Measurements from ENCODE around the gene LPCAT2.

The LPCAT2 gene

DNA sequence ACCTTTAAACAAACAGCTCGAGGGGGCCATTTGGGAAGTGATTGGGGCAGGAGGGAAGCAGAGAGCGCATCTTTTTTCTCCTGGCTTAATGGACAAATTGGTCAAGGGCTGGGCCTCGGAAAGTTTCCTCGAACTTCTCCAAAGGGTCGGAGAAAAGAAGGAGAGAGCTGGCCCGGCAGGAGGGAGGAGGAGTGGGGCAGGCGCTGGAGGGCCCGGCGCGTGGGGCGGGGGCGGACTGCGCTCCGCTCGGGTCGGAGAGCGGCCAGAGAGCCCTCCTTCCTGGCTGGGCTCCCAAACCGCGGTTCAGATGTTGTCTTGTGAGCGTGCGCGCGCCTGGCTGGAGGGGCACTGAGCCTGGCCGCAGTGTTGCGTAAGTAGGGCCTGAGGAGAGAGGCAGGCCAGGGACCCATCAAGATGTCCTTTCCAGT lies 28.6 kb upstream of the LPCAT2 start:
- CTCF ChIA-PET: interaction anchor here (1.8 kb wide), 1 partner anchor 15 kb away, joined by 9 read pairs; no protein-coding TSS in a partner anchor
- no peak for DNase-seq (ENCODE audit: extremely low spot score)
- POLR2A ChIA-PET: no interaction called here
- TF ChIP-seq CTCF (IDR thresholded peaks at IDR 0.05; ENCODE audit: control extremely low read depth, extremely low read depth, low read depth, missing control alignments): no peak

GRCh38 chr16:55481023-55481422 lies 27.8 kb upstream of the LPCAT2 start:
- no peak for DNase-seq (ENCODE audit: extremely low spot score)
- ChIA-PET POLR2A (no interaction called here), CTCF (interaction anchor here (1.8 kb wide), 1 partner anchor 16 kb away, joined by 9 read pairs; no protein-coding TSS in a partner anchor)
- TF ChIP-seq CTCF (IDR thresholded peaks at IDR 0.05; ENCODE audit: control extremely low read depth, extremely low read depth, low read depth, missing control alignments): no peak

DNA sequence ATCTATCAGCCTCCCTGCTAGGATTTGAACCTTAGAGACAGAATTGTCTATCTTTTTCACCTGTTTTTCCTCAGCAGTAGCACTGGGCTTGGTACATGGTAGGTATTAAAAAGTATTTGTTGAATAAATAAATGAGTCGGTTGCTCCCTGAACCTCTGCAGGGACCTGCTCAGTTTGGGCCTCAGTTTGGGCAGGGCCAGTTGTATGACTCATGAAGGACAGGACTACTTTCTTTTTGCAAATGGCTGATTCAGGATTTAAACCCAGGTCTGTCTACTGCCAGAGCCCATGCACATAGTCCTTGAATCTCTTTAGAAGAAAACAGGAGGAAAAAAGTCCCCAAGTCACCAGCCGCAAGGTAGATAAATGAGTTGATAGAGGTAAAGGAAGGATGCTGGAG lies 26.8 kb upstream of the LPCAT2 start:
- DNase-seq (ENCODE audit: extremely low spot score): no peak
- ChIA-PET CTCF (no interaction called here), POLR2A (no interaction called here)
- TF ChIP-seq CTCF (IDR thresholded peaks at IDR 0.05; ENCODE audit: control extremely low read depth, extremely low read depth, low read depth, missing control alignments): no peak

- DNase-seq (ENCODE audit: extremely low spot score): no peak
- ChIA-PET POLR2A (no interaction called here), CTCF (interaction anchor here (0.8 to 2.9 kb wide), 2 partner anchors 14 to 22 kb away, joined by 3 to 12 read pairs; no protein-coding TSS in a partner anchor)
- TF ChIP-seq CTCF (IDR thresholded peaks at IDR 0.05; ENCODE audit: control extremely low read depth, extremely low read depth, low read depth, missing control alignments): no peak
Measured at GRCh38 chr16:55487048-55487803, 21.6 kb upstream of the LPCAT2 start.

DNA sequence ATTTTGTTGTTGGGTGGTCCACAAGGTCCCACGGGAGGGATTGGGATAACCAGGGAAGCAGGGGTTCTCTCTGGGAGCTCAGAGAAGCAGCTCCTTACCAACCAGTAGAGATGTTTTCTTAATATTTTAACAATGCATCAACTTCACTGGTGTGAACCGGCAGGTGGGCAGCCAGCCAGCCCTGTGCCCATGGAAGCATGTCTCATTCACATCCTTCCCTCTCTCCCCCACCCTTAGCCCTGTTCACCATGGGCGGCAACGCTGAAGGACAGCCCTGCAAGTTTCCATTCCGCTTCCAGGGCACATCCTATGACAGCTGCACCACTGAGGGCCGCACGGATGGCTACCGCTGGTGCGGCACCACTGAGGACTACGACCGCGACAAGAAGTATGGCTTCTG lies 20.6 kb upstream of the LPCAT2 start:
- ChIA-PET CTCF (interaction anchor here (1.1 to 1.5 kb wide), 3 partner anchors 9 to 221 kb away, joined by 3 to 4 read pairs (median 4); no protein-coding TSS in a partner anchor), POLR2A (no interaction called here)
- no peak for DNase-seq (ENCODE audit: extremely low spot score)
- no peak for TF ChIP-seq CTCF (IDR thresholded peaks at IDR 0.05; ENCODE audit: control extremely low read depth, extremely low read depth, low read depth, missing control alignments)

DNA sequence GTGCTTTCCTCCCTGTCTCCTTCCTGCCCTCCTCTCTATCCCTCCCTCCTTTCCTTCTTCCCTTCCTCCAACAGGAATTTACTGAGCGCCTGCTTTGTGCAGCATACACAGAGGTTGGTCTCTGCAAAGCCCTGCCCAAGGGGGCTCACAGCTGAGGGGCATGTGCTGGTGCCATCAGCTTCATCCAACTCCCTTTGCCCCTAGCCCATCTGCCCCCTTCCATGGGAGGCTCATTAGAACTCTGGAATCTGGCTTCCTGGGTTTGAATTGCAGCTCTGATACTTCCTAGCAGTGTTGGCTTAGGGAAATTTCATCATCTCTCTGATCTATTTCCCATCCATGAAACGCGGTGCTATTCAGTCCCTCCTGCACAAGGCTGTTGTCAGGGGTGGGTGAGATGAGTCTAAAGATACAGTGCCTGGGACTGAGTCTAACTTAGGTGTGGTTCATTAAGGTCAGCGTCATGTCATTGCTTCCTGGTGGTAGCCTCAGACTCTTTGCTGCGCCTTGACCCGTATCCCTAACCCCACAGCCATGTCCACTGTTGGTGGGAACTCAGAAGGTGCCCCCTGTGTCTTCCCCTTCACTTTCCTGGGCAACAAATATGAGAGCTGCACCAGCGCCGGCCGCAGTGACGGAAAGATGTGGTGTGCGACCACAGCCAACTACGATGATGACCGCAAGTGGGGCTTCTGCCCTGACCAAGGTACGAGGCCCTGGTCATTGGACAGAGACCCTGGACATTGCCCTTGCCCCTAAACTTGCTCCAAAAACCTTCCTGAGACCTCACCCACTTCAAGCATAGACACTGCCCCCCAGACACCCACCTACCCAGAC lies 19.5 kb upstream of the LPCAT2 start:
- CTCF ChIA-PET: interaction anchor here (1.5 kb wide), 2 partner anchors 25 to 220 kb away, joined by 3 to 4 read pairs; no protein-coding TSS in a partner anchor
- DNase-seq (ENCODE audit: extremely low spot score): no peak
- POLR2A ChIA-PET: no interaction called here
- no peak for TF ChIP-seq CTCF (IDR thresholded peaks at IDR 0.05; ENCODE audit: control extremely low read depth, extremely low read depth, low read depth, missing control alignments)
